Body of pancreas (tissue), 4 donors: ENCODE results near the gene GPA33.

Source experiments
- CTCF ChIP-seq, 7 experiments: fragments of 450-650 bp in 4 of 7; fragments of 200-600 bp in 3 of 7; sonication (generic) in 3 of 7; IDR thresholded peaks; one replicate each; pipeline ENCODE4 v1.5.1; 2016 to 2019; ENCODE audit warnings: antibody characterized with exemption in 7 of 7
- POLR2A ChIP-seq, 3 donors: fragments of 450-650 bp; IDR thresholded peaks; one replicate each; pipeline ENCODE4 v1.6.1; 2016; ENCODE audit warnings: antibody characterized with exemption in 3 of 3, mild to moderate bottlenecking in 2 of 3

- no peak for TF ChIP-seq CTCF (IDR thresholded peaks at IDR 0.05)
- TF ChIP-seq POLR2A (IDR thresholded peaks at IDR 0.05) = no peak
These were observed 37.5 kb upstream of the GPA33 start for GRCh38 chr1:167127661-167128060.
